AG08396 (cell line): ENCODE data around the gene PNCK.
A peak's percentile ranks its signal among the peaks of the same experiment; 100 is the strongest.
"Not testable (repeated sequence)": the region's sequence is repeated elsewhere in the genome, so short reads cannot be mapped to it uniquely, and the experiment has no call there.

Experiments
- DNase-seq: peaks from one replicate; pipeline ENCODE4 v3.0.0; 2012; ENCODE audit warnings: low spot score, mixed read lengths

Gene PNCK

DNA sequence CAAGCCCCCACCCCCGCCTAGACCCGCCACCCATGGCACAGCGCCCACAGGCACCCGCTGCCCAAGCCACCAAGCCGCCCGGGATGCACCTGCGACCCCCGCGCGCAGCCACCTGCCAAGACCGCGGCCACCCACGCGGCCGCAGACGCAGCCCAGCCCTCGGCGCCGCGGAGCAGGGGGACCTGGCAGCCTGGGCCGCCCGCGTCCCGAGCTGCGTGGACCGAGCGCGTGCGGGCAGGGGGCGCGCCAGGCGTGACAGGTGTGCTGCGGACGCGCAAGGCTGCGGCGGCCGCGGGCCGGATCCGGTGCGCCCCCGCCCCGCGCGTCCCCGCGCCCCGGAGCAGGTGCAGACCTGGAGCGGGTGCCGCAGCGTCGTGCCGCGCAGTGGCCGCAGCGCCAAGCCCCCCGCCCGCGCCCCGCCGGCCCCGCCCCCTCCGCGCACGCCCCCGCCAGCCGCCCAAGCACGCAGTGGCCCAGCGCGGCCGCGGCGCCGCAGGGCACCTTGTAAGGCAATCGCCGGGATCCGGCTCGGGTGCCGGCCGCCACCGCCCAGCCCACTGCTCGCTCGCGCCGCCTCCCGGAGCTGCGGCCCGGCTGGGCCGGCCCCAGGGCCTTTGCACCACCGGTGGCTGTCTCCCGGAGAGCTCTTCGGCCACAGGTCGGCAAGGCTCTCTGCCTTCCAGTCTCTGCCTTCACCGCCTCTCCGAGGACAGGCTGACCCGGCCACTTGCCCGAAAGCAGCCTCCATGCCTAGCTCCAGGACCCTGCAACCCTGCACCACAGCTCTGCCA is at the start of gene PNCK:
TSS of gene PNCK (minus strand) at position 386 of the 791 bp plus-strand sequence. CDS start 737 bp downstream, outside the sequence.
- no peak for DNase-seq

DNA sequence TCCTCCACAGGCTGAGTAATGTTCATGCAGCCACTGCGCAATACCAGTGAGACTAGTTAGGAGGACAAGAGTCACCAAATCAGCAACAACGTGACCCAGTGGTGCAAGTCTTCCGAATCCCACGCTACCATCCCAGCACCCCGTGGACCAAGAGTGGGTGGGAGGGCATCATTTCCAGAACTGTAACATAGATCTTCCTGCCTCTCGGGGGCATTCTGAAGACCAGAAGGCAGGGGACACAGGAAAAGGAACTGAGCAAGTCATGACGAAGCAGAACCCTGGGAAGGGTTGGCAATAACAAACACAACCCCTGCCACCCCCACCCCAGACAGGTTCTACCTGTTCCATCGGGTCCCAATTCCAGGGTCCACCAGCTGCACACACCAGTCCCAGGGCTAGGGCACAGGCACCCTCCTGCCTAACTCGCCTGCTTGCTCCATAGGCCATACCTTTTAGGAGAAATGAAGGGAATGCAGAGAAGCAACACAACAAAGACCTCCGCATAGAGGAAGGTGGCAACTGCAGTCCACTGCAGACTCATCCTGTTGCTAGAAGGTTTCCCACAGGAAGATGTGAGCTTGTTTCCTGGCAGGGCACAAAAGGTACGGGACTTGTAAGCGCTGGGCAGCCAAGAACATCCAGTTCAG is 49.2 kb upstream of the PNCK start:
- DNase-seq: no peak

DNA sequence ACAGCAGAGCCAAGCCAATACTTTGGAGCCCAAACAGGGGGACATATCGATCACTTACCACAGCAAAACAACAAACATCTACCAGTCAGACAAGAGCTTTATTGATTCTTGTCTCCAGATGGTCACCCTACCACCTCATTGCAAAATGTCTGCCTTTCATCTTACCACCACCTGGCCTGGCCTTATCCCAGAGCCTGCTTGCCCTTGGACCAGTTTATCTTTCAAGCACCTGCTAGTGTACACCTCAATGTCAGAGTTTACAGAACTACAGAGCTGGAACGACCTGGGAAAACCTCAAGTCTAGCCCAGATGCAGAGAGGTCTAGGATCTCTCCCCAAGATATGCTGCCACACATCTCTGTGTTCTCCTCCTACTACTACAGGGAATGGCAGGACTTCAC is 46.1 kb upstream of the PNCK start:
- no peak for DNase-seq

DNA sequence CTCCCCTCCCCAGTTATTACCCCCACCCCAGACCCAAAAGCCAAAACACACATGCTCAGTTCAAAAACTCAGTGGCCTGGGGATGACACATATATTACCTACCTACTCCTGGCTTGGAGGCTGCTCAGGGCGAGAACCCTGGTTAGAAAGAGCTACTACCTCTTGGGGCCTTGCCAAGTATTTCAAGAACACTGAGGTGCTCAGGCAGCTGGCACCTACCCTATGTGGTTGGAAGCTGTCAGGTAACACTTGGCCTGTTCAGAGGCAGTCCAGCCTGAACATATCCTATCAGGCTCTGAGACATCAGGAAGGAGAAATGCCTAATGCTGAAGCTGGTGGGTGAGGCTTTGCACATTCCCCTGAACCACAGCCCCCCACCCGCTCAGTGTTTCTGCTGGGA is 45.6 kb upstream of the PNCK start:
- no peak for DNase-seq

DNA sequence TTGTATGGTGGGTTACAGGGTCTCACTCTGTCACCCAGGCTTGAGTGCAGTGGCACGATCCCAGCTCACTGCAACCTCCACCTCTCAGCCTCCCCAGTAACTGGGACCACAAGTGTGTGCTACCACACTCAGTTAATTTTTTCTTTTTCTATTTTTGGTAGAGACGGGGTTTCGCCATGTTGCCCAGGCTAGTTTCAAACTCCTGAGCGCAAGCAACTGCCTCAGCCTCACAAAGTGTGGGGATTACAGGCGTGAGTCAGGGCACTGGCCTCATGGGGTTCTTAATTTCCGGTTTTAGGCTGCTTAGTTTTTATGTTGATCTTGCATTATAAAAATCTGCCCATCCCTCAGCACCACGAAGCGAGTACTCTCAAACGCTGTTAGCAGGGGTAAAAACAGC is 43.8 kb upstream of the PNCK start:
- no peak for DNase-seq

DNA sequence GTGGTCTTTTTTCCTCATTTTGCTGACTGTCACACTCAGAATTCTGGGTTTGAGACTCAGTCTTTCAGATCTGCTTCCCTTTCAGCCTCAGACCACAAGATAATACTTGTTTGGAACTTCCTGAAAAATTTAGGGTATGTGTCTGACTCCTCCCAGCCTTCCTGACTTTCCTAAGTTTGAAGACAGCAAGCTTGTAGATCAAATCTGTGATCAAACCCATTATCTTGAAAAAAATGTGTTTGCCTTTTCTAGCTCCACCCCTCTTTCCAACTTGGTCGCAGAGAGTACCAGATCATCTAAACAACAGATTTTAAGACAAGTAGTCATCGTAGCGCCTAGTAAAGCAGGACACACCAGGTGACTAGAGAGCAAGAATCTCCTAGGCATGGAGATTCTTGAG is 40.6 kb upstream of the PNCK start:
- DNase-seq: no peak

DNA sequence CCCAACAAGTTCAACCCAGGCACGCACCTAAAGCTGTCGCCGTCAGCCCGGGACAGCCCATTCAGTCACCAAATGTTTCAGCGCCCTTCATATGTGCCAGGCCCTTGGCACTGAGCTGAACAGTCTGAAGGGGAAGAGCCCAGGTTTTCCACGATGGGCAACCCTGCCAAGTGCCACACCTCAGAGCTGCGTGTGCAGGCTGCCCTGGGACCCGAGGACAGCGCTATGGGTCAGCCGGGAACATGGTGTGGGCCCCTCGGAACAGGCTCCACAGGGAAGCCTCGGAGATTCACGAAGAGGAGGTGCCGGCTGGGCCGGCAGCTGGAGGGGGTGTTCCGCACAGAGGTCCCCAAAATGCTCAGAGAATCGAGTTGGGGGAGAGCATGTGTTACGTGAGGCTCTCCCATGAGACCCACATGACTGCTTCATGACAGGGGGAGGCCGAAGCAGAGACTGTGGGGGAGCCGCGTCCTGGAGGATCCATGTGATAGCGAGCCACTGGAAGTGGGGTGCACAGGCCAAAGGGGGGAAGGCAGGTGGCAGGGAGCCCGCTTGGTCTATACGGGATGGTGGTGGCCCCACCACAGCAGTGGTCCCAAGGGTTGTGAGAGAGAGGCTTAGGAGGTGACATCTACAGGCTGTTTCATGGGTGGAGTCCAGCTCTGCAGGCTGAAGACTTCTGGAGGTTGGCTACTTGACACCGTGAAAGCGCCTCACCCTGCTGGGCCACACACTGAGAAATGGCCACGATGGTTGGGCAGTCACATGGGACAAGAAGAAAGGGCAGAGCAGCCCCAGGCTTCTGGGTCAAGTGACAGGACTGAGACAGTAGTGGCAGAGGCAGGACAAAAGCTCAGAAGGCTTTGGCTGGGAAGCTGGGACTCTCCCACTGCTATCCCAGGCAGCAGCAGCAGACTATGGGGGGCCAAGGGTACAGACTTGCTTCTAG is 36.4 kb upstream of the PNCK start:
- no peak for DNase-seq

DNA sequence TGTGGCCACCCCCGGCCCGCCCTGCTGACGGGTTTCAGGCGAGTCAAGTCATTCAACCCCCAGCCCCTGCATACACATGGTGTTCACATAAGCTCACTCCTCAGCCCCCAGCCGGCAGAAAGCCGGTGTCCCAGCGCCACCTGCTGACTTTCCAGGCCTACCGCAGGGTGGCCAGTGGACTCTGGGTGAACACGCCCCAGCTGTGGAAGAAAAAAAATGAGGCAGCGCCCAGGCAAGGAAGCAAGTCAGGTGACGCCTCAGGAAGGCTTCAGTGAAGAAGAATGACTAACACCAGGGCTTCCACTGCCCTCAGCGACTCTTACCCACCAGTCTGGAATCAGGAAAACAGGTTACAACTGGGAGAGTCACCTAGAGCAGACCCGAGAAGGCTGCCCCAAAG is 34.8 kb upstream of the PNCK start:
- DNase-seq: peak; percentile 75

DNA sequence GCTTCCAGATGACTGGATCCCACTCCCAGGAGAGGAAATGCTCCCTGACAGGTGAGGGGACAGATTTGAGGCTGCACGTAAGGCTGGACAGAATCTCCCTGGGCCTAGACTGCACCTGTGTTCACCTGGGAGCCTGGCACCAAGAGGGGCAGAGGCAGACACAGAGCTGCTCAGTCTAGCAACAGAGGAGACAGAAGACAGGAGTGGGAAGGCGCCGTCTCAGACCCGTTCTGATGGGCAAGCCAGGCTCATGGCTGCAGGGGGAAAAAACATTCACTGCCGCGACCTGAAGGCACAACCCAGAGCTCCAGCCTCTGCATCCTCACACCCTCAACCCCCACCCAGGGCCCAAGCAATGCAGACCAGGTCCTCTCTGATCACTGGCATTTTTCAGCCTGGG is 33.8 kb upstream of the PNCK start:
- no peak for DNase-seq

DNA sequence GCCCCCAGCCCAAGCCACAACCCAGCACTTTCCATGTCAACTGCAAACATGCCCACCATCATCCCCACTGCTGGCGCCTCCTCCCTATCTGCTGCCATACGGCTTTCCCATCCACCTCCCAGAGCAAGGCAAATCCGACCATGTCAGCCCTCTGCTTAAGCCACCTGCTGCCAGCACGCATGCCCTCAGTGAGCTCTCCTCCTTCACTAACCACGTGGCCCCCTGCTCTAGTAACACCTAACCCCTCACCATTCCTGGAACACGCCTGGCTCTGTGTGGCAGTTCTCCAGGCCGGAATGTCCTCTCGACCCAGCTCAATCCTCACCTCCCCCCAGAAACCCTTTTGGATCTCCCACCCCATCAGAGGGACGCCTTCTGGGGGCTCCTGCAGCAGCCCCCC is 33.2 kb upstream of the PNCK start:
- DNase-seq: no peak

DNA sequence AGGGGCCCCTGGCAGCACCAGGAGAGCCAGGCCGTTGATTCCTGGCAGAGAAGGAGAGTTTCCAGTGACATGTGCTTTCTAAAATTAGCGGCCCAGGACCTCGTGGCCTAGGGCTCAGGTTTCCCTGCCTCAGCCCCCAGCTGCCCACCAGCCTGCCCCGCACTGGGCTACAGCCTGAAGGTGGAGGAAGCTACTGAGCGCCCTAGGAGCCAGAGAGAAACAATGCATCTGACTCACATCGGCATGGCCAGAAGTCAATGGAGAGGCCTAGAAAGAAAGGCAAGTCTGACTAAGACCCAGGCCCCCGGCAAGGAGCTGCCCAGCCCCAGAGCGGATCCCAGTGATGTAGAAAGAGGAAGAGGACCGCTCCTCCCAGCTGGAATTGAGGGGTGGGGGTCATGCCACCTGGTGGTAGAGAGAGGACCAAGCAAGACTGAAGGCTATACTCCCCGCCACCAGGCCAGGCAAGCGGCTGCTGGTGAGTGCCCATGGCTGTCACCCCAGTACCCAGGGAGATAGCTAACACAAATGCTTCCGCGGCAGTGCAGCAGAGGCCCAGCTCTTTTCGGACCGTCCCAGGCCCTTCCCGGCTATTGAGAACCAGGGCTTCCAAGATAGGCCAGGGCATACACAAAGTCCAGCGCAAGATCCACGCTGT is 31.9 kb upstream of the PNCK start:
- DNase-seq: not testable (repeated sequence)

DNA sequence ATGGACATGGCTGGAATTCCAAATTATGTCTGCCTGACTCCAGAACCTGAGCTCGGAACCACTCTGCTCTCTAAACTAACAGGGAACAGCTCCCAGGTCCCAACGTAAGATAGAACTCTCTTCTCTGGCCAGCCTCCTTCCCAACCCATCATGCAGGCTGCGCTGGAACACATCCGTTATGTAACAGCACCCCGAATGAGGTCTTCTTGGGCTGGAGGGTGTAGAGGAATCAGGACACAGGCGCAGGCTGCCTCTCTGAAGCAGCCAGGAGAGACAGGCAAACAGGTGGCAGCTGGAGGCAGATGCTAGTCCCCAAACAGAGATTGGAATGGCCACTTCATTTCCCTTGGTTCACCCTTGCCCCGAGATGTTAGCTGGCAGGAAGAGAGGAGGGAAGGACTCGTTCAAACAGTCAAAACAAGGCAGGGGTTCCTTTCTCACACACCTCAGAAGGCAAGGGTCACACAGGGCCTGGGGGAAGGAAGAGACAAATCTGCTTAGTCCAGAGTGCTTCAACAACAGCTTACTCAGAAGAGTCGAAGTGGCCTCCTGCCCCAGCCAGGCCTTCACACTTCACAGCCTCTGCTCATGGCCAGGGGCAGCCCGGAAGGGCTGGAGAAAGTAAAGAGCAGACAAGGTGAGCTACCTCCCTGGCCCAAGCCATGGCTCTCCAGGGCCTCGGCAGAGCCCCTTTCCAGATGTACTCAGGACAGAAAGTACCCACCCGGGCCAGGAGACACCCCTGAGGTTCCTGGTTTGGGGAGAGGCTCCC is 31.2 kb upstream of the PNCK start:
- DNase-seq: not testable (repeated sequence)

DNA sequence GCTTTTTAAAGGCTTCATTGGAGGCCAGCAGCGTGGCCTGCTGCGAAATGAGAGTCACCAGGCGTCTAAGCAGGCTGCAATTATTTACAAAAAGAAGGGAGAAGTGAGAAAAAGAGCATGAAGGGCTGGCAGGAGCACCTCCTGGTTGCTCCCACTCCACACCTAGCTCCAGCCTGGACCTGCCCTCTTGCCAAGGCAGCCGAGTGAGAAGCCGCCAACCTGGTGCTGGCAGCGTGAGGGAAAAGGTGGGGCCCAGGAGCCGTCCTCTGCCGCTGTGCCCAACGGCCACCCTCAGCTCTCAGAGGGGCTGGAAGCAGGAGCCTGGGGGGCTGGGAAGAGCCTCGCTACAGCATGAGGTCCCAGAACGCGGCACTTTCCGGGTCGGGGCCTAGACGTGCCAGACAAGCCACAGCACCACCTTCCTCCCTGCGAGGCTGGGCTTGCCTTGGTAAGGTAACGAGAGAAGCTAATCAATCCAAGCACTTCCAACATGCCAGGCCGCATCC is 30.5 kb upstream of the PNCK start:
- no peak for DNase-seq

DNA sequence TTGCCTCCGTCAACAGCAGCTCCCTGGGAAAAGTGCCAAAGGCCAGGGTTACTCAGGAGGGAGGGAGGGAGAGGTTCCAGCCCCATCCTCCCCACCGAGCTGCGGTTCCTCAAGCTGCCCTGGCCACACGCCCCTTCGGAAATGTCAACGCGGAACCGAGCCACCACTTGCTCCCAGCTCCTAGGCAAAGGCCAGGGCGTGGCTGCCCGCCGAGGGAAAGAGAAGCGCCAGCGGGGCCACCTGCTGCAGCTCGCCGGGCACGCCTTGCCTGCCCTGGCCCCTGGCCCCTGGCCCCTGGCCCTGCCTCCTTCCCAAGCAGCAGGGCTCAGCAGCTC is 29.4 kb upstream of the PNCK start:
- peak; percentile 63 for DNase-seq

DNA sequence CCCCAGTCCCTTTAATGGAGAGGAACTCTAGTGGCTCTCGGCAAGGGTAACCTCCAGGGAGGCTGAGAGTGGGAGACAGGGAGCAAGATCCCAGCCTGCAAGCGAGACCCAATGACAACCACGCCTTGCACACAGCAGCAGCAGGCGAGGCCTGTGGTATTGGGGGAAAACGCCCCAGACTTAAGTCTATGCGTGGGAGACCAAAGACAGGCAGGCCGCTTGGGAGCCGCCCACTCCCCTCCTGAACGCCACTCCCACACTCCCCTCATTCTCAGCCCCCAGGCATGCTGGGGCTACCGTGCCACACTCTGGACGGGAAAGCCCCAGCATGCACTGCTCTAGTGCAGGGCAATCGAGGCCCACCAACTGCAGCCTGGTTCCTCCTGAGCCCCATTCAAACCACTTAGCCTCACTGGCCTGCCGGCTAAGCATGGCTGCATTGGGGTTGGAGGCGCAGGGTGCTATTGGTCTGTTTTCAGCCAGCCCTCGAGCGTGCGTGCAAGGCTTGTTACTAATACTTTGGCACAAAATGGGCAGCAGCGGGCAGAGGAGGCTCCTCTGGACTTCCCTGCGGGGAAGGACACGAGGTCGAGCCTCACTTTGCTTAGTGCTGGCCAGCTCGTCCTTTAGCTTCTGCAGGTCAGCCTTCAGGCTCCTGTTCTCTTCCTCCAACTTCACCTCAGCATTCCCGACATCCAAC is 28.9 kb upstream of the PNCK start:
- DNase-seq: no peak

DNA sequence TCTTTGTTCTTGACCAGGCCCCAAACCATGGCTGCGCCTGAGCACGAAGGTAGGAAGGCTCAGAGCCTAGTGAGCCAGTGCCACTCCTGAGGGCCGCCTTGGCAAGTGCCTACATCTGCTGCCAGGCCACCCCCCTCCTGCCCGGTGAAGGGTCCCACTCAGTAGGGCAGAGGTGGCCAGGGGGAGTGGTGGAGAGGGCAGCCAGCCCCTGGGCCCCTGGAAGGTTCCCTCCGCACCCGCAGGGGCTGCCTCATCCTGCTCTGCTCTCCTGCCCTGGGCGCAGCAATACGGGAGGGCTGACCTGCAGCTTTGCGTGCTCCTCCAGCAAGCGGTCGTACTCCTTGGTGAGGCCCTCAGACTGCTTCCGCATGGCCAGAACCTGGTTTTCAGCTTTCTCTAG is 28.1 kb upstream of the PNCK start:
- DNase-seq: no peak

DNA sequence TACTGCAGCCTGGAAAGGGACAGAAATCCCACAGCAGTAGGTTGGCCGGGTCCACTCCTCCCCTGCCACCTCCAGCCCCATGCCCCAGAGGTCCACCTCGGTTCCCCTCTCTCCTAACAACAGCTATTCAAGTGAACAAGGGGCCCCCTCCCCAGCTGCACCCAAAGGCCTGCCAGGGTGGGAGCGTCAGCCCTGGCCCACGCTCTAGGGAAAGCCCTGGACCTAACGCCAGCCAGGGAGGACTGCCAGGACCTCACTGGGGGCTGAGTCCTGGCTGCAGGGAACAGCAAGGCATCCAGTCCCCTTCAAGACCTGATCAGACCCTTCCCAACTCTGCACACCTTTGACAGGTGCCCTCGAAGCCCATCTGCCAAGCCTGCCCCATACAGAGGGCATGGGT is 27.4 kb upstream of the PNCK start:
- DNase-seq: no peak

DNA sequence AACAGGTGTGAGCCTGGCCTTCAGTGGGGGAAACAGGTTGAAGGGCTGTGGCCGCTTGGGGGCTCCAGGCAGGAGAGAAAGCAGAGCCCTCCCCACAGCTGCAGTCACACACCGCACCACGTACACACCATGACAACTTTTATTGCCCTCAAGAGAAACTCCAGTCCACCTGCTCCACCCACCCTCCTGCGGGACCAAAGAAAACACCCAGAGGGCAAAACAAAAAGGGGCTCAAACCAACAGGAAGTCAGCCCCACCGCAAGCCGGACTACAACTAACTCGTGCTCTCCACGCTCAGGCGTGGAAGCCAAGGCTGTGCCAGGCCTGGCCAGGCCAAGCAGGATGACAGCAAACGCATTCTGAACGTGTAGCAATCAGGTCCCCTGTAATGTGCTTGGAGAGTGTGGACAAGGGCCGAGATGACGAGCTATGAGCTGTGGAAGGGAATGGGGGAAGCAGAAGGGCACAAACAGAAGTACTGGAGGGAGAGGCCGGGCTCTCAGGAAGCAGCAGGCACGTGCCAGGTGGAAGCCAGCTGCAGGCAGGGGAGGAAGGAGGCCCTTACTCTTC is 26.8 kb upstream of the PNCK start:
- no peak for DNase-seq

DNA sequence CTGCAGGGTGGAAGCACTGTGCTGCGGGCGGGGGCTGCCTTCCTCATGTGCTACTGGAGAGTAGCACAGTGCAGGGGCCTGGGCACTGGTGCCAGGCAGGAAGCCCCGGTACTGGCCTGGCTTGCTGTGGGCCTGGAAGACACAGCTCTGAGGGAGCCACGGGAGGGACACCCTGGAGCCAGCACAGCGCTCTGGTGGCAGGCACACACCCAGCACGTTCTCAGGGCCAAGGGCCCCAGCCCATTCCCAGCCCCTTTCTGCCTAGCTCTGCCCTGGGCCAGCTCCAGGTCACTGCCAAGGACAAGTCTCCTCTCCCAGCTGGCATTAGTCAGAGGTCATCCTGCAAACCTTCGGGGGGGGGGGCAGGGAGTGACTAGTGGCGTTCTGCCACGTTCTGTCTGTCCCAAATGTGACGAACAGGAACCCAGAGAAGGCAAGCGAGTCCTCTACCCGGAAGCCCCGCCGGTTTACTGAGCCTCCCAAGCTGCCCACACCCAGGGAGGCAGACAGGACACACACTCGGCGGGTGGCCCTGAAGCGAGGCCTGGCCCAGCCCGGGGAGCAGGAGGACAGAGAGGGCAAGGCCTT is 26.3 kb upstream of the PNCK start:
- not testable (repeated sequence) for DNase-seq
